IMR-90 (cell line): Measurements from ENCODE around the gene CREBL2. TPM values are rescaled to one million over a fixed set of nuclear protein-coding genes. Genes with fewer than 3 reads are reported as not detected.

ENCODE experiments used
- ATAC-seq: fragments of 200-7000 bp; cut with Tn5 transposase; 2 replicates; pipeline ENCODE4 v1.9.1; 2020; ENCODE audit warnings: low read depth, mild to moderate bottlenecking, moderate library complexity
- BruUV-seq: library from RNA; stranded (reverse); fragments of 400-500 nt; replicated peaks from 2 replicates; lab custom pipeline; 2021; lab: Mats Ljungman, UMichigan
- CTCF ChIA-PET: fragments of 300-600 bp; formaldehyde crosslinking; extraction: SDS; loops from one replicate; lab custom pipeline; 2021; ENCODE audit warnings: antibody characterized with exemption; lab: Yijun Ruan, JAX
- POLR2A ChIA-PET: fragments of 300-600 bp; sonication (Branson Sonifier 250); formaldehyde crosslinking; loops from one replicate; lab custom pipeline; 2022; ENCODE audit warnings: antibody characterized with exemption; ENCODE audit not compliant: unreplicated experiment; lab: Charles Lee
- DNase-seq: peaks from one replicate; pipeline ENCODE4 v3.0.0; 2013
- H2AFZ ChIP-seq: replicated peaks from 2 replicates; pipeline ENCODE3; 2013; ENCODE audit warnings: low read length, mild to moderate bottlenecking; ENCODE audit not compliant: poor library complexity
- H2AK5ac ChIP-seq: 2 replicates; pipeline ENCODE4 v1.6.1; 2013; ENCODE audit warnings: low read depth, low read length, inconsistent platforms
- H2AK9ac ChIP-seq: replicated peaks from 2 replicates; pipeline ENCODE3; 2013; ENCODE audit warnings: mild to moderate bottlenecking, low read depth, low read length, moderate library complexity; ENCODE audit not compliant: poor library complexity
- H2BK120ac ChIP-seq: 2 replicates; pipeline ENCODE4 v1.6.1; 2013; ENCODE audit warnings: low read depth, low read length, inconsistent platforms
- H2BK15ac ChIP-seq: 3 replicates; pipeline ENCODE4 v1.6.1; 2013; ENCODE audit warnings: low read depth, low read length, inconsistent platforms
- H2BK20ac ChIP-seq: 2 replicates; pipeline ENCODE4 v1.6.1; 2013; ENCODE audit warnings: low read depth, mild to moderate bottlenecking, inconsistent platforms, low read length, moderate library complexity
- H2BK5ac ChIP-seq: 2 replicates; pipeline ENCODE4 v1.6.1; 2013; ENCODE audit warnings: mild to moderate bottlenecking, low read depth, low read length, inconsistent platforms; ENCODE audit not compliant: poor library complexity, severe bottlenecking
- H3K14ac ChIP-seq: replicated peaks from 2 replicates; pipeline ENCODE4 v1.6.1; 2013; ENCODE audit warnings: low read depth, low read length, inconsistent platforms
- H3K18ac ChIP-seq: 2 replicates; pipeline ENCODE4 v1.6.1; 2013; ENCODE audit warnings: low read depth, low read length, control low read depth
- H3K23ac ChIP-seq: 2 replicates; pipeline ENCODE4 v1.6.1; 2013; ENCODE audit warnings: low read depth, low read length, inconsistent platforms
- H3K27ac ChIP-seq: 2 replicates; pipeline ENCODE4 v1.5.1; 2013; ENCODE audit warnings: mild to moderate bottlenecking, control low read depth, low read length; ENCODE audit not compliant: insufficient read depth
- H3K27me3 ChIP-seq: 2 replicates; pipeline ENCODE4 v1.6.1; 2013; ENCODE audit warnings: low read length; ENCODE audit not compliant: control insufficient read depth, insufficient read depth
- H3K36me3 ChIP-seq: 2 replicates; pipeline ENCODE4 v1.6.1; 2013; ENCODE audit warnings: low read length, mixed read lengths; ENCODE audit not compliant: control insufficient read depth, insufficient read depth
- H3K4ac ChIP-seq: 2 replicates; pipeline ENCODE4 v1.6.1; 2013; ENCODE audit warnings: low read depth, low read length, inconsistent platforms
- H3K4me1 ChIP-seq: 2 replicates; pipeline ENCODE4 v1.6.1; 2013; ENCODE audit warnings: low read length, mixed read lengths; ENCODE audit not compliant: control insufficient read depth, insufficient read depth
- H3K4me2 ChIP-seq: 2 replicates; pipeline ENCODE4 v1.6.1; 2013; ENCODE audit warnings: low read depth, mild to moderate bottlenecking, control low read depth, low read length, moderate library complexity
- H3K4me3 ChIP-seq: 2 replicates; pipeline ENCODE4 v1.5.1; 2013; ENCODE audit warnings: low read depth, mild to moderate bottlenecking, control low read depth, low read length, moderate library complexity; ENCODE audit not compliant: insufficient read depth
- H3K56ac ChIP-seq: 2 replicates; pipeline ENCODE4 v1.6.1; 2013; ENCODE audit warnings: low read length, inconsistent platforms; ENCODE audit not compliant: insufficient read depth; ENCODE audit errors: extremely low read depth
- H3K79me1 ChIP-seq, 2 experiments: 2 replicates each; pipeline ENCODE4 v1.6.1; 2013; ENCODE audit warnings: low read length in 2 of 2, inconsistent platforms in 1 of 2, low read depth in 1 of 2
- H3K9ac ChIP-seq: 2 replicates; pipeline ENCODE4 v1.6.1; 2013; ENCODE audit warnings: low read depth, low read length, control low read depth
- H3K9me1 ChIP-seq: 2 replicates; pipeline ENCODE4 v1.6.1; 2013; ENCODE audit warnings: low read length, inconsistent platforms; ENCODE audit not compliant: insufficient read depth
- H3K9me3 ChIP-seq: 2 replicates; pipeline ENCODE4 v1.6.1; 2013; ENCODE audit warnings: low read length; ENCODE audit not compliant: control insufficient read depth, insufficient read depth
- H4K20me1 ChIP-seq: 2 replicates; pipeline ENCODE4 v1.6.1; 2013; ENCODE audit warnings: low read length, inconsistent platforms; ENCODE audit not compliant: insufficient read depth
- H4K5ac ChIP-seq: 2 replicates; pipeline ENCODE4 v1.6.1; 2013; ENCODE audit warnings: mild to moderate bottlenecking, low read depth, low read length, control low read depth
- H4K8ac ChIP-seq, 2 experiments: 2 replicates each; pipeline ENCODE4 v1.6.1; 2013; ENCODE audit warnings: low read depth in 2 of 2, low read length in 2 of 2, control low read depth in 1 of 2, inconsistent platforms in 1 of 2
- H4K91ac ChIP-seq: 2 replicates; pipeline ENCODE4 v1.6.1; 2013; ENCODE audit warnings: low read depth, low read length, inconsistent platforms; ENCODE audit not compliant: insufficient read depth
- BHLHE40 ChIP-seq: fragments of 150-350 bp; IDR thresholded peaks from 2 replicates; pipeline ENCODE4 v1.6.1; 2016; ENCODE audit warnings: mild to moderate bottlenecking, low read depth, low read length
- CEBPB ChIP-seq: IDR thresholded peaks from 2 replicates; pipeline ENCODE4 v1.6.1; 2012; ENCODE audit warnings: low read depth, low read length, improper control_type of control experiment
- CHD1 ChIP-seq: IDR thresholded peaks from 2 replicates; pipeline ENCODE4 v1.6.1; 2012; ENCODE audit warnings: low read depth, low read length, improper control_type of control experiment
- FOS ChIP-seq: fragments of 150-350 bp; IDR thresholded peaks from 2 replicates; pipeline ENCODE4 v1.6.1; 2016; ENCODE audit warnings: low read depth, low read length
- MAFK ChIP-seq: IDR thresholded peaks from 2 replicates; pipeline ENCODE4 v1.6.1; 2012; ENCODE audit warnings: low read depth, low read length, improper control_type of control experiment
- MAZ ChIP-seq: IDR thresholded peaks from 2 replicates; pipeline ENCODE4 v1.6.1; 2012; ENCODE audit warnings: low read depth, mild to moderate bottlenecking, low read length, improper control_type of control experiment, moderate library complexity, borderline replicate concordance
- MXI1 ChIP-seq: IDR thresholded peaks from 2 replicates; pipeline ENCODE4 v1.6.1; 2012; ENCODE audit warnings: low read depth, mild to moderate bottlenecking, low read length, moderate library complexity, borderline replicate concordance
- NFE2L2 ChIP-seq: fragments of 150-350 bp; IDR thresholded peaks from 2 replicates; pipeline ENCODE4 v1.6.1; 2016; ENCODE audit warnings: low read depth, mild to moderate bottlenecking, low read length
- POLR2A ChIP-seq: IDR thresholded peaks from 2 replicates; pipeline ENCODE4 v1.6.1; 2012; ENCODE audit warnings: mild to moderate bottlenecking, low read depth, low read length
- RAD21 ChIP-seq: IDR thresholded peaks from 2 replicates; pipeline ENCODE4 v1.6.1; 2012; ENCODE audit warnings: low read length, improper control_type of control experiment
- RCOR1 ChIP-seq: IDR thresholded peaks from 2 replicates; pipeline ENCODE4 v1.6.1; 2012; ENCODE audit warnings: mild to moderate bottlenecking, low read length, improper control_type of control experiment; ENCODE audit not compliant: insufficient replicate concordance
- WGBS, 2 experiments: methylation state at CpG; one replicate each; pipeline versions ENCODE4 v1.1.5 to v1.1.7; 2013; ENCODE audit warnings: missing lambda C conversion rate in 2 of 2; ENCODE audit not compliant: insufficient read length in 1 of 2; ENCODE audit errors: extremely low coverage in 2 of 2; 5-methylcytosine and 5-hydroxymethylcytosine counted together
- dilution Hi-C: fragments of 300-500 bp; cut with HindIII; formaldehyde crosslinking; loops from one replicate; pipeline ENCODE4 v1.14.3; 2018; ENCODE audit warnings: low sequenced_read_pairs; ENCODE audit not compliant: unreplicated experiment
- in situ Hi-C: fragments of 300-500 bp; cut with MboI; formaldehyde crosslinking; loops from 3 replicates; pipeline ENCODE4 v1.14.3; 2019; ENCODE audit warnings: low sequenced_read_pairs, inconsistent platforms, mixed read lengths
- intact Hi-C: fragments of 100-400 bp; cut with micrococcal nuclease; formaldehyde crosslinking; loops from 2 replicates; pipeline ENCODE4 v1.10.0; 2022
- polyA plus RNA-seq, 3 experiments: library from polyadenylated mRNA; depleted of rRNA; stranded (reverse); fragments of >200 nt; gene quantifications; 2 replicates each; pipeline ENCODE4 v1.2.3, GENCODE V29; 2012; ENCODE audit warnings: low replicate concordance in 1 of 3
- total RNA-seq: library from RNA; depleted of rRNA; stranded (reverse); fragments of >200 nt; gene quantifications from 2 replicates; pipeline ENCODE4 v1.2.3, GENCODE V29; 2012
- TF ChIP-seq, protein P1 (sequence below): fragments of 150-350 bp; IDR thresholded peaks from 2 replicates; pipeline ENCODE4 v1.6.1; 2017; ENCODE audit warnings: mild to moderate bottlenecking, antibody characterized with exemption, low read length, low read depth
- TF ChIP-seq, protein P2 (sequence below): conservative IDR thresholded peaks from 2 replicates; pipeline ENCODE4 v1.5.1; 2012; ENCODE audit warnings: mild to moderate bottlenecking, low read depth, low read length, improper control_type of control experiment
- TF ChIP-seq, protein P3 (sequence below): fragments of 150-350 bp; IDR thresholded peaks from 2 replicates; pipeline ENCODE4 v1.6.1; 2016; ENCODE audit warnings: low read depth, mild to moderate bottlenecking, low read length, moderate library complexity, borderline replicate concordance

Gene CREBL2
- total and polyA plus RNA-seq, 2 of the 4 experiments (the other 2 are of a cell fraction) = 11.5 to 19.0 TPM

DNA sequence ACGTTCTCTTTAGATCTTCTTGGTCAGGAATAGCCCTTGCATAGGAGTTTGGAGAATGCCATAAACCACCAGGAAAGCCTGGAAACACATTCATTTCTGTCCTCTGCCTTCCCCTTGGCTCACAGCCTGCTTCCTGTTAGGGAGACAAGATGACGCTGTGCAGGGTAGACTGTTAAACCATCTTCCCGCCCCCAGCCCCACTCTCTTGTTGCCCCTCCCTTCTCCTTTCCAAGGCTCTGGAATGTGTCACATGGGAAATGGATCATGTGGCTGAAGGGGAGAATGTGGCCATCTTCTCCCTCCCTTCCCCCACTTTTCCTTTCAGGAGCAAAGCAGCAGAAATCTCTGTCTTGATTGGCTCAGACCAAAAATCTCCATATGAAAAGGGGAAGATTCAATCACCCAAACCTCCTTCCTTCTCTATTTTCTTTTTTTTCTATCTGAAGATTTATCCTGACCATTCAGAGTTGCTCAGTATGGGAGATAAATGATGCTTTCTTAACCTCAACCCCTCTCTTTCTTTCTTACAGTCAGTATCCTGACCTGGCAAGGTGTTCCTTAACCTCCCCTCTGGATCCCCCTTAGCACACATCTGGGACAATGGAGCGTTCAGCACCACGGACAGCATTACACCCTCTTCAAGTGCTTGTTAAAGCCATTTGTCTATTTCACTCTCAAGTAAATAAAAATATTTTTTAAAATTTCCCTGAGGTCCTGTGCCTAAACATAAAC is 72.9 kb downstream of the CREBL2 start:
- Histone ChIP-seq H2BK20ac (no peak overlapping the region), H3K9me3 (no peaks in the 10 kb centered on the region), H2AK5ac (no peak overlapping the region), H3K9ac (no peak overlapping the region), H2AK9ac (no peak overlapping the region), H3K4ac (no peak overlapping the region), H2AFZ (no peak overlapping the region), H4K20me1 (no peaks in the 10 kb centered on the region), H3K18ac (no peak overlapping the region), H3K27me3 (peaks cover 12% of the 10 kb centered on the region), H2BK120ac (no peak overlapping the region), H3K23ac (no peak overlapping the region), H3K9me1 (no peaks in the 10 kb centered on the region), H3K36me3 (no peaks in the 10 kb centered on the region), H3K4me2 (no peak overlapping the region), H4K91ac (no peak overlapping the region), H2BK15ac (no peak overlapping the region), H3K56ac (no peak overlapping the region), H3K79me1 (no peaks in the 10 kb centered on the region), H4K5ac (no peak overlapping the region), H3K14ac (no peak overlapping the region), H3K4me3 (no peak overlapping the region), H3K27ac (no peak overlapping the region), H2BK5ac (no peak overlapping the region), H3K4me1 (no peaks in the 10 kb centered on the region), H4K8ac (no peak overlapping the region)
- peak; percentile 64 for ATAC-seq
- intact Hi-C loops = no loop called here
- peak; percentile 53 for DNase-seq
- ChIA-PET POLR2A (no interaction called here), CTCF (no interaction called here)
- TF ChIP-seq POLR2A = no peak
- TF ChIP-seq, protein P1, sequence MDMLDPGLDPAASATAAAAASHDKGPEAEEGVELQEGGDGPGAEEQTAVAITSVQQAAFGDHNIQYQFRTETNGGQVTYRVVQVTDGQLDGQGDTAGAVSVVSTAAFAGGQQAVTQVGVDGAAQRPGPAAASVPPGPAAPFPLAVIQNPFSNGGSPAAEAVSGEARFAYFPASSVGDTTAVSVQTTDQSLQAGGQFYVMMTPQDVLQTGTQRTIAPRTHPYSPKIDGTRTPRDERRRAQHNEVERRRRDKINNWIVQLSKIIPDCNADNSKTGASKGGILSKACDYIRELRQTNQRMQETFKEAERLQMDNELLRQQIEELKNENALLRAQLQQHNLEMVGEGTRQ = no peak
- no peak for TF ChIP-seq RCOR1
- TF ChIP-seq MXI1 = no peak
- TF ChIP-seq, protein P2, sequence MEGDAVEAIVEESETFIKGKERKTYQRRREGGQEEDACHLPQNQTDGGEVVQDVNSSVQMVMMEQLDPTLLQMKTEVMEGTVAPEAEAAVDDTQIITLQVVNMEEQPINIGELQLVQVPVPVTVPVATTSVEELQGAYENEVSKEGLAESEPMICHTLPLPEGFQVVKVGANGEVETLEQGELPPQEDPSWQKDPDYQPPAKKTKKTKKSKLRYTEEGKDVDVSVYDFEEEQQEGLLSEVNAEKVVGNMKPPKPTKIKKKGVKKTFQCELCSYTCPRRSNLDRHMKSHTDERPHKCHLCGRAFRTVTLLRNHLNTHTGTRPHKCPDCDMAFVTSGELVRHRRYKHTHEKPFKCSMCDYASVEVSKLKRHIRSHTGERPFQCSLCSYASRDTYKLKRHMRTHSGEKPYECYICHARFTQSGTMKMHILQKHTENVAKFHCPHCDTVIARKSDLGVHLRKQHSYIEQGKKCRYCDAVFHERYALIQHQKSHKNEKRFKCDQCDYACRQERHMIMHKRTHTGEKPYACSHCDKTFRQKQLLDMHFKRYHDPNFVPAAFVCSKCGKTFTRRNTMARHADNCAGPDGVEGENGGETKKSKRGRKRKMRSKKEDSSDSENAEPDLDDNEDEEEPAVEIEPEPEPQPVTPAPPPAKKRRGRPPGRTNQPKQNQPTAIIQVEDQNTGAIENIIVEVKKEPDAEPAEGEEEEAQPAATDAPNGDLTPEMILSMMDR = no peak
- no peak for TF ChIP-seq CHD1
- no peak for TF ChIP-seq MAZ
- TF ChIP-seq CEBPB = no peak
- TF ChIP-seq FOS = no peak
- no peak for TF ChIP-seq MAFK
- no peak for TF ChIP-seq BHLHE40
- TF ChIP-seq NFE2L2 = no peak
- no peak for TF ChIP-seq RAD21
- TF ChIP-seq, protein P3, sequence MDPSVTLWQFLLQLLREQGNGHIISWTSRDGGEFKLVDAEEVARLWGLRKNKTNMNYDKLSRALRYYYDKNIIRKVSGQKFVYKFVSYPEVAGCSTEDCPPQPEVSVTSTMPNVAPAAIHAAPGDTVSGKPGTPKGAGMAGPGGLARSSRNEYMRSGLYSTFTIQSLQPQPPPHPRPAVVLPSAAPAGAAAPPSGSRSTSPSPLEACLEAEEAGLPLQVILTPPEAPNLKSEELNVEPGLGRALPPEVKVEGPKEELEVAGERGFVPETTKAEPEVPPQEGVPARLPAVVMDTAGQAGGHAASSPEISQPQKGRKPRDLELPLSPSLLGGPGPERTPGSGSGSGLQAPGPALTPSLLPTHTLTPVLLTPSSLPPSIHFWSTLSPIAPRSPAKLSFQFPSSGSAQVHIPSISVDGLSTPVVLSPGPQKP = no peak
- WGBS, 2 experiments = 0% methylated on average over 3 of the region's 5 CpGs; no CpG with 5 or more reads in 1 of the 2 experiments
- in situ Hi-C loops = no loop called here
- no TSS peak for BruUV-seq
- dilution Hi-C loops = no loop called here
